ENCODE measurements around the gene CACNA2D2.

DNA sequence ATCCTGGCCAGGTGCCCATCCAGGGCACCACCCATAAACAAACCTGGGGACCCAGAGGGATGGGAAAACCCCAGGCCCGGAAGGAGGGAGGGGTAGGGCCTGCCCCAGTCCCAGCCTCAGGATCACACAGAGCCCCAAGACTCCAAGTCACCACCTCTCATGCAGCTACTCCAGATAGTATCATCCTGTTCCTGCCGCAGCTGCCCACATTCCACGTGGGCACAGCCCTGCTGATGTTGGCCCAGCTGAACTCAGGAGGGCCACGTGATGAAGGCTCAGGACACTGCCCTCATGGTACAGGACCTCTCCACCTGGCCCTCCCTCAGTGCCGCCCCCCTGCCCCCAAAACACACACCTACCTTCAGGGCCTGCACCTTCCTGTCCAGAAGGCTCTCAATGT, 69.5 kb downstream of the CACNA2D2 start:
- TF ChIP-seq, protein P1, sequence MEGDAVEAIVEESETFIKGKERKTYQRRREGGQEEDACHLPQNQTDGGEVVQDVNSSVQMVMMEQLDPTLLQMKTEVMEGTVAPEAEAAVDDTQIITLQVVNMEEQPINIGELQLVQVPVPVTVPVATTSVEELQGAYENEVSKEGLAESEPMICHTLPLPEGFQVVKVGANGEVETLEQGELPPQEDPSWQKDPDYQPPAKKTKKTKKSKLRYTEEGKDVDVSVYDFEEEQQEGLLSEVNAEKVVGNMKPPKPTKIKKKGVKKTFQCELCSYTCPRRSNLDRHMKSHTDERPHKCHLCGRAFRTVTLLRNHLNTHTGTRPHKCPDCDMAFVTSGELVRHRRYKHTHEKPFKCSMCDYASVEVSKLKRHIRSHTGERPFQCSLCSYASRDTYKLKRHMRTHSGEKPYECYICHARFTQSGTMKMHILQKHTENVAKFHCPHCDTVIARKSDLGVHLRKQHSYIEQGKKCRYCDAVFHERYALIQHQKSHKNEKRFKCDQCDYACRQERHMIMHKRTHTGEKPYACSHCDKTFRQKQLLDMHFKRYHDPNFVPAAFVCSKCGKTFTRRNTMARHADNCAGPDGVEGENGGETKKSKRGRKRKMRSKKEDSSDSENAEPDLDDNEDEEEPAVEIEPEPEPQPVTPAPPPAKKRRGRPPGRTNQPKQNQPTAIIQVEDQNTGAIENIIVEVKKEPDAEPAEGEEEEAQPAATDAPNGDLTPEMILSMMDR (conservative IDR thresholded peaks at IDR 0.05; ENCODE audit: low read length), result no peak
- TF ChIP-seq EZH2phosphoT487 (IDR thresholded peaks at IDR 0.05; ENCODE audit: borderline replicate concordance), result no peak
